ENCODE results near the gene MGAT5.

Gene MGAT5

GRCh38 chr2:134232461-134232860 lies 21.4 kb upstream of the MGAT5 start:
- no peak for DNase-seq

GRCh38 chr2:134232868-134233727 lies 20.8 kb upstream of the MGAT5 start:
- no peak for DNase-seq

GRCh38 chr2:134233728-134234136 lies 20.1 kb upstream of the MGAT5 start:
- no peak for DNase-seq

- DNase-seq = no peak
These were observed 19.3 kb upstream of the MGAT5 start for GRCh38 chr2:134234535-134234934.

GRCh38 chr2:134235510-134236144 lies 18.2 kb upstream of the MGAT5 start:
- DNase-seq = no peak

- DNase-seq = no peak
These were observed 15.5 kb upstream of the MGAT5 start for GRCh38 chr2:134238371-134238770.

GRCh38 chr2:134240061-134240460 lies 13.8 kb upstream of the MGAT5 start:
- DNase-seq = no peak

GRCh38 chr2:134241911-134242310 lies 12.0 kb upstream of the MGAT5 start:
- DNase-seq = no peak

- no peak for DNase-seq
These were observed 10.6 kb upstream of the MGAT5 start for GRCh38 chr2:134243244-134243643.

GRCh38 chr2:134244086-134244485 lies 9.8 kb upstream of the MGAT5 start:
- no peak for DNase-seq

GRCh38 chr2:134244587-134244986 lies 9.3 kb upstream of the MGAT5 start:
- DNase-seq = no peak

GRCh38 chr2:134245340-134245984 lies 8.4 kb upstream of the MGAT5 start:
- no peak for DNase-seq

- DNase-seq = no peak
These were observed 7.6 kb upstream of the MGAT5 start for GRCh38 chr2:134246154-134246874.

GRCh38 chr2:134247679-134248078 lies 6.2 kb upstream of the MGAT5 start:
- DNase-seq = no peak

GRCh38 chr2:134248913-134249312 lies 5.0 kb upstream of the MGAT5 start:
- no peak for DNase-seq

- no peak for DNase-seq
These were observed 4.1 kb upstream of the MGAT5 start for GRCh38 chr2:134249755-134250154.

GRCh38 chr2:134250840-134251461 lies 2.9 kb upstream of the MGAT5 start:
- no peak for DNase-seq

- DNase-seq = no peak
These were observed 1.7 kb upstream of the MGAT5 start for GRCh38 chr2:134252092-134252750.

GRCh38 chr2:134253117-134253704 lies 661 bp upstream of the MGAT5 start:
- DNase-seq = no peak

GRCh38 chr2:134254824-134255223 lies 952 bp downstream of the MGAT5 start:
- DNase-seq = no peak

GRCh38 chr2:134256956-134257355 lies 3.1 kb downstream of the MGAT5 start:
- DNase-seq = no peak

- DNase-seq = no peak
These were observed 3.6 kb downstream of the MGAT5 start for GRCh38 chr2:134257509-134257908.
